HG03521 (cell line): ENCODE data around the gene VKORC1.

ENCODE experiments used
- ATAC-seq: cut with Tn5 transposase; IDR thresholded peaks from one replicate; pipeline ENCODE4 v1.9.1; 2021; ENCODE audit warnings: mild to moderate bottlenecking, moderate library complexity; ENCODE audit not compliant: unreplicated experiment

VKORC1 gene

DNA sequence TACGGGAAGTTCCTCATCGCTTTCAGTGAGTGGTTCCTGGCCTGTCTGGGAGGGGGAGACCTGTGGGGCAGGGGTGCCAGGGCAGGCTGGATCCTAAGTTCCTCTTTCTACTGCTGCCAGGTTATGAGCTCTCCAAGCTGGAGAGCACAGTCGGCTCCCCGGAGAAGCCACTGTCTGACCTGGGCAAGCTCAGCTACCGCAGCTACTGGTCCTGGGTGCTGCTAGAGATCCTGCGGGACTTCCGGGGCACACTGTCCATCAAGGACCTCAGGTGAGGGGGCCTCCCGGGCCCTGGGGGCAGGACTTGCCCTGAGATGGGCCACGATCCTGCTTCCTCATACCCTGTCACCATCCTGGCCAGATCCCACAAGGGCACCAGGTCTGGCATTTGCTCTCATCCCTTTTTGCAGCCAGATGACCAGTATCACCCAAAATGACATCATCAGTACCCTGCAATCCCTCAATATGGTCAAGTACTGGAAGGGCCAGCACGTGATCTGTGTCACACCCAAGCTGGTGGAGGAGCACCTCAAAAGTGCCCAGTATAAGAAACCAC lies 35.8 kb upstream of the VKORC1 start:
- no peak for ATAC-seq

DNA sequence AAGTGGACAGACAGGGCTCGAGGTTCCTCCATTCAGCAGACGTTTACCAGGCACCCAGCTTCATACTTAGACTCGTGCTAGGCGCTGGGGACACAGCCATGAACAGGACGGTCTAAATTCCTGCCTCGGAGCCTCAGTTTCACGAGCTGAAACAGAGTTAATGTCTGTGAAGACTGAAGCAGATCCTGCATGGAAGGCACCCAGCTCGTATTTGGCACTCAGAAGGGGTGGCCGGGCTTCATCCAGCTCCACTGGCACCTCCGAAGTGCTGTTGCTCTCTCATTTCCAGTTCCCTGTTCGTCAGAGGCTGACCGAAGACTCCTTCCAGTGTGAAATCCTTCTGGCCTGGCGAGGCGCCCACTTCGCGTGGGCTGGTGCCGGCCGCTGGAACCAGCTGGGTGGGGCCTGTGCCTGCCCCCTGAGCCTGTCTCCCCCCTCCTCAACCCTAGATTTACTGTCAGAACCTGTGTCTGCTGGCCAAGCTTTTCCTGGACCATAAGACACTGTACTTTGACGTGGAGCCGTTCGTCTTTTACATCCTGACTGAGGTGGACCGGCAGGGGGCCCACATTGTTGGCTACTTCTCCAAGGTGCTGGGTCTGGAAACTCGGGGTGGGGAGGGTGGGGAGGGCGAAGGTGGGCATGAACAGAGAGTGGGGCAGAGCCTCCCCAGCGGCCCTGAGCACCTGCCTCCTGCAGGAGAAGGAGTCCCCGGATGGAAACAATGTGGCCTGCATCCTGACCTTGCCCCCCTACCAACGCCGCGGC lies 35.2 kb upstream of the VKORC1 start:
- ATAC-seq = no peak

DNA sequence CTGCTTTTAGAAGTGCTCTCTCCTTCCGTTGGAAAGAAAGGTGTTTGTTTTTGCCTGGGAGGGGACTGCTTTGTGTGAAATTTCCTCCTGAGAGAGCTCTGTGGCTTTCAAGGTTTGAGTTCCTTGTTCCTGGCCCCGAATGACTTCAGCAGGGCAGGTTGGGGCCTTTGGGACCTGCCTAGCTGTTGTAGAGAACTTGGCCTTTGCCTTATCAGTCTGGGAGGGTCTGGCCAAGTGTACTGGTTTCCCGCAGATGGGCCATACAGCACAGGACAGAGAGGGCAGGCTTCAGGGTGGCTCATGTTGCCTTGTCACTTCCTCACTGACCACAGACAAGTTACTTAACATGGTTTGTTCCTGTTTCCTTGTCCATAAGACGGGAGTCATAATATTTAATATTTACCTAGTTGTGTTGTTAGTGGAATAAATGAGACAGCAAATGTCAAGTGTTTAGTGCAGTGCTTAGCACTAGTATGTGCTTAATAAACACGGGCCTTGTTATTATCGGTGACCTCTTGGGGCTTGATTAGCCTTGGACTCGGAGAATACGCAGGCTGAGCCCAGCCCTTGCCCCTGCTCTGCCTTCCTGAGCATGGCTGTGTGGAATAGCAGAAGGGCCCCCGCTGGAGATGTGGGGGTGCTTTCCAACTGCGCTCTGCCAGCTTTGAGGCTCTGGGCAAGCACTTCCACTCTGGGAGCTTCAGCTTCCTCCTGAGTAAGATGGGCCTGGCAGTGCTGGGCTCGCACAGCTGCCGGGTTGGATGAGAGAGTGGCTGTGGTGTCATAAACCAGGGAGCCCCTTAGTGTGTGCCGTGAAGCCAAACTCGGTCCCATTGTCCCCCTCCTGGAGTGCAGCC lies 34.3 kb upstream of the VKORC1 start:
- ATAC-seq = no peak

DNA sequence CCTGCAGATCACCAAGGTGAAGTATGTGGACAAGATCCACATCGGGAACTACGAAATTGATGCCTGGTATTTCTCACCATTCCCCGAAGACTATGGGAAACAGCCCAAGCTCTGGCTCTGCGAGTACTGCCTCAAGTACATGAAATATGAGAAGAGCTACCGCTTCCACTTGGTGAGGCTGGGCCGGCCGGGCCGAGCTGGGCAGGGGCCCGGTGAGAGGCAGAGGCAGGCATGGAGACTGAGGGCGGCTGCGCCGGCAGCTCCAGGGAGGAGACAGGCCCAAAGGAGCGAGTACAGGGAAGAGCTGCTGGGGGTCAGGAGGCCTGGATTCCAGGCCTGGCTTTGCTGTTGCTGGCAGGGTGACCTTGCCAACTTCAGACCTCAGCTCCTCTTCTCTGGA lies 32.6 kb upstream of the VKORC1 start:
- no peak for ATAC-seq

DNA sequence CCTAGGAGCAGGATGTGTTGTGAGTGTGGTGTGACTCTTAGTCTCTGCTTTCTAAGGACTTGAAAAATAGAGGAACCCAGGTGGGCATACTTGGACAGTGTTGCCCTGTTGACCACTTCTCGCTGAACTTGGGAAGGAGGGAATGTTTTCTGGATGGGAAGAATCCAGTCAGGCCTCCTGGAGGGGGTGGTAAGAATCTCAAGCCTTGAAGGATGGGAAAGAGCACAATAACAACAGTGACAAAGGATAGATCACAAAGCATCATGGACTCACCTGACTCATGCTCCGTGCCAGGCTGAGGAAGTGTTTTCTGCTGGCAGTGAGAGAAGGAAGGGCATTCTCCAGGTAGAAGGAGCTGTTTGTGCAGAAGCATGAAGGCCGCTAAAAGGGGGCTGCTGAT lies 31.2 kb upstream of the VKORC1 start:
- ATAC-seq = no peak

DNA sequence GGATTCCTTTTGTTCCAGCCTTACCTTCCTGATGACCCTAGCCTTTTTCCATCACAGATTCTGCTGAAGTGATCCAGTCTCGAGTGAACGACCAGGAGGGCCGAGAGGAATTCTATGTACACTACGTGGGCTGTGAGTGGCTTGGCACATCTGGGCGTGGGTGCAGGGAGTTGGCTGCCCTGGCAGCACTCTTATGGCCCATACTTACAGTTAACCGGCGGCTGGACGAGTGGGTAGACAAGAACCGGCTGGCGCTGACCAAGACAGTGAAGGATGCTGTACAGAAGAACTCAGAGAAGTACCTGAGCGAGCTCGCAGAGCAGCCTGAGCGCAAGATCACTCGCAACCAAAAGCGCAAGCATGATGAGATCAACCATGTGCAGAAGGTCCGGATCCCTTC lies 25.5 kb upstream of the VKORC1 start:
- no peak for ATAC-seq

DNA sequence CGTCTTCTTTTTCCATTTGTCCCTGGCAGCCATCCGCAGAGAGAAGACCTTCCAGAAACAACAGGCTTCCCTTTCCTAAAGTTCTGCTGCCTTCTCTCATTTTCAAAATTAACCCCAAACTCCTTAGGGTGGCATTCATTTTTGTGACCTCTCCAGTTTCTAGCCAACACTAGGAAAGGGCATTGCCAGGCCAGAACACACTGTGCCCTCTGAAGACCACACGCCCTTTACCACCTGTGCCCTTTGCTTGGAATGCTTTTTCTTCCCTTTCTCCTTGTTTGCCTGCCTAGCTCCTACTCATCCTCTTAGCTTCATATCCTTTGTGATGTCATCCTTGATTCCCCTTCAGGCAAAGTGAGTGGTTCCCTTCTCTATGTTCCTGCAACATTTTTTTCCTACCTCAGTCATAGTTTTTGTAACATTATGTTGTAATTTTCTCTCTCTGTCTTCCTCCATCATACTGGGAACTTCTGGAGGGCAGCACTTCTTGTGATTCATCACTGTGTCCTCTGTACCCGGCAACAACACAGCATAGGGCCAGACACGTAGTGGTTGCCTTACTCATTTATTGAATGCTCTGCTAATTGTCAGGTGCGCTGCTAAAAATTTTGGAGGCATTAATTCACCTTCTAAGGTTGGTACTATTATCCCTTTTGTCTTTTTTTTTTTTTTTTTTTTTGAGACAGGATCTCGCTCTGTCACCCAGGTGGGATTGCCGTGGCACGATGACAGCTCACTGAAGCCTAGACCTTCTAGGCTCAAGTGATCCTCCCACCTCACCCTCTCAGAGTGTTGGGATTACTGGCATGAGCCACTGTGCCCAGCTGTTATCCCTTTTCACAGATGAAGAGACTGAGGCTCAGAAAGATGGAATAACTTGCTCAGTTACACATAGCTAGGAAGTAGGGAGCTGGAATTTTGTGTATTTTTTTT lies 23.9 kb upstream of the VKORC1 start:
- ATAC-seq = no peak

DNA sequence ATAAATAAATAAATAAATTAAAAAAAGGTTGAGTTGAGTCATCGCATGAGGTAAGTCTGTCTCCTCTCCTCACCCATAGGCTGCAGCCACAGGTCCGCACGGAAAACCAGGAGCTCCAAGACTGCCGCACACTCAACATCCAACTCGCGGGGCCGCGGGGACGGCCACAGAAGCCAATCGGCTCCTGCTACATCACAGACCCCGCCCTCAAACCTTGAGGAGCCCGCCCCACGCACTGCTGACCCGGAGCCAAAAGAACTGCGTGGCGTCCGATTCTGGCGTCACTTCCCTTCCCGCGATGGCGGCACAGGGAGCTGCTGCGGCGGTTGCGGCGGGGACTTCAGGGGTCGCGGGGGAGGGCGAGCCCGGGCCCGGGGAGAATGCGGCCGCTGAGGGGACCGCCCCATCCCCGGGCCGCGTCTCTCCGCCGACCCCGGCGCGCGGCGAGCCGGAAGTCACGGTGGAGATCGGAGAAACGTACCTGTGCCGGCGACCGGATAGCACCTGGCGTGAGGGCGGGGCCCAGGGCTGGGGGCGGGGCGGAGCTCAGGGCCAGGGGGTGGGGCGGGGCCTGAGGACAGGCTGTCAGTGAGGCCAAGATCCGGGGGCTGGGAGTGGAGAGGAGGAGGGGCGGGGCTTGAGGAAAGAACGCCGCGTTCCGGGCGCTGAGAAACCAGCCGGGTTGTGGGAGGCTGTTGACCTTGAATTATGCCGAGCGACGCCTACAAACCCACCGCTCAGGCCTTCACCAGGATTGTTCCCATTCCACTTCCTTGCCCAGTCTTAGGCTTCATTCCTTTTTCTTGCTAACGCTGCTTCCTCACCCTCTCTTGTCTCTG lies 23.0 kb upstream of the VKORC1 start, which contains the start of gene KAT8:
TSS of gene KAT8 (plus strand) at position 281 of the 839 bp plus-strand sequence. CDS start at position 299, 18 bp downstream.
- ATAC-seq = peak; percentile 89

DNA sequence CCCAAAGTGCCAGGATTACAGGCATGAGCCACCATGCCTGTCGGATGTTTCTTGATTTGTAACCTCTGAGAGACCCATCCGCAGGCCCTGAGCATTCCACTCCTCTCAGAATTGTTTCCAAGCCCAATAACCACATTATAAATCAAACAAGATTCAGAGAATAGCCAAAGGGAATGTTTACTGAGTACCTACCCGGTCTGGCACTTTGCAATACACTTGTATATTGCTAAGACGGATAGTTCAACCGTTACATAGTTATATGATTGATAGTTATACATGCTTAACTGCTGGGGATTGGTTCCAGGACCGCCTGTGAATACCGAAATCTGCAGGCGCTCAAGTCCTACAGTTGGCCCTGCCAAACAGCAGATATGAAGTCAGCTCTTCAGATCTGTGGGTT lies 19.9 kb upstream of the VKORC1 start:
- ATAC-seq = no peak

DNA sequence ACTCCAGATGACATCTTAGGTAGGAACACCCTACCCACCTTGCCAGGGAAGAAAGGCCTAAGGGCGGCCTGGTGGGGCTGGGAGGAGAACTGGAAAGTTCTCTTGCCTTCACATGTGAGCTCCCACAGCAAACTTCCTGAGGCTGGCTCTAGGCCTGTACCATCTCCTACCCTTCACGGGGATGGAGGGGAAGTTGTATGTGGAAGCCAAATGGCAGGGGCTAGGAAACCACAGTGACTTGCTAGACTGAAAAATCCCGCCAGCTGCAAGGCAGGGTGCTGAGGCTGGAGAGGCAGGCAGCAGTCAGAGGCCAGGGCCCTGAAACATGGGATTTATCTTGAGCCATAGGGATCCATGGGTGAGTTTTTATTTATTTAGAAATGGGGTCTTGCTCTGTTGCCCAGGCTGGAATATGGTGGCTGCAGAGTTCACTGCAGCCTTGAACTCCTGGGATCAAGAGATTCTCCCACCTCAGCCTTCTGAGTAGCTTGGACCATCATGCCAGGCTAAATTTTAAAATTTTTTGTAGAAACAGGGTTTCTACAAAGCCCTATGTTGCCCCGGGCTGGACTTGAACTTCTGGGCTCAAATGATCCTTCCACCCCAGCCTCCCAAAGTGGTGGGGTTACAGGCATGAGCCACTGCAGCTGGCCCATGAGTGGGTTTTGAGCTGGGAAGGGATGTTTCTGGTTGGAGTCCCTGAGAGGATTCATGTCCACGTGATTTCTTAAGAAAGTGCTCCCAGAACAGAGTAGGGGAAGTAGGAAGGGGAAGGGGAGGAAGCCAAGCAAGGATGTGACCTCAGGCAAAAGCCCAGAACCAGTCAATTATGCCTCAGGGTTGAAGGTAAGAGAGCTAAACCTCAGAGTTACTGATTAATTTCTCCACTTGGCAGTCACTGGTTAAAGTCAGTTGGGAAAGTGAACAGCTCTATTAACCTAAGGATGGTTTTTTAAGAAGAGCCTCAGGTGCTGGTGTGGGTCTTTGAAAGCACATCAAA lies 18.8 kb upstream of the VKORC1 start:
- no peak for ATAC-seq

DNA sequence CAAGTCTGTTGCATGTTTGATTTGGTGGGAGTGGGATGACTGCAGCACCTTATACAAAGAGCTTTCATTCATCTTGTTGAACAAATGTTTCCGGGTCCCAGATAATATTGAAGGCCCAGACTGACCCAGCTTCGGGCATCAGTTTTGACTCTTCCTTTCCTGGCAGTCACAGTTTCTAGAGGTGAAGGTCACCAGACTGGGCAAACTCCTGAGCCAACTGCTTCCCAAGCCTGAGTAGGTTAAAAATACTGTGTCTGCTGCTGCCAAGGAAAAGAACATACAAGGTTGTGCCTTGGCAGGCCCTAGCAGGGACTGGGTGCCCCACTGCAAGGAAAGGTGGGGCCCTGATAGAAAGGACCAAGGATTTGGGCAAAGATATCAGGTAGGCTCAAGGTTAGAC lies 18.1 kb upstream of the VKORC1 start:
- no peak for ATAC-seq

DNA sequence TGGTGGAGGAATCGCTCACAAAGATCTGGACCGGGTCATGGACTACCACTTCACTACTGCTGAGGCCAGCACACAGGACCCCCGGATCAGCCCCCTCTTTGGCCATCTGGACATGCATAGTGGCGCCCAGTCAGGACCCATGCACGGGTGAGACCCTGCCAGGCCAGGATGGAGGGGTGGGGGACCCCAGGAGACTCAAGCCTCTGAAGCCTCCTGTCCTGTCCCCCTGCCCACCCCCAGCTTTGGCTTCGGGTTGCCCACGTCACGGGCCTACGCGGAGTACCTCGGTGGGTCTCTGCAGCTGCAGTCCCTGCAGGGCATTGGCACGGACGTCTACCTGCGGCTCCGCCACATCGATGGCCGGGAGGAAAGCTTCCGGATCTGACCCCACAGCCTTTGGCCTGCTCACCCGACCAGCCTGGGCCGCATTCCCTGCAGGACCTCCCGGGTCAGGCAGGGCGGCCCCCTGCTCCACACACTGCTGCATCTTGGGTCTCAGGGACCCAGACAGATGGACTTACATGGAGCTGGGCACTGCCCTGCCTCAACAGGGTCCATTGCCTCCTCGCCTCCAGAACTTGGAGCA lies 17.4 kb upstream of the VKORC1 start:
- ATAC-seq = no peak

DNA sequence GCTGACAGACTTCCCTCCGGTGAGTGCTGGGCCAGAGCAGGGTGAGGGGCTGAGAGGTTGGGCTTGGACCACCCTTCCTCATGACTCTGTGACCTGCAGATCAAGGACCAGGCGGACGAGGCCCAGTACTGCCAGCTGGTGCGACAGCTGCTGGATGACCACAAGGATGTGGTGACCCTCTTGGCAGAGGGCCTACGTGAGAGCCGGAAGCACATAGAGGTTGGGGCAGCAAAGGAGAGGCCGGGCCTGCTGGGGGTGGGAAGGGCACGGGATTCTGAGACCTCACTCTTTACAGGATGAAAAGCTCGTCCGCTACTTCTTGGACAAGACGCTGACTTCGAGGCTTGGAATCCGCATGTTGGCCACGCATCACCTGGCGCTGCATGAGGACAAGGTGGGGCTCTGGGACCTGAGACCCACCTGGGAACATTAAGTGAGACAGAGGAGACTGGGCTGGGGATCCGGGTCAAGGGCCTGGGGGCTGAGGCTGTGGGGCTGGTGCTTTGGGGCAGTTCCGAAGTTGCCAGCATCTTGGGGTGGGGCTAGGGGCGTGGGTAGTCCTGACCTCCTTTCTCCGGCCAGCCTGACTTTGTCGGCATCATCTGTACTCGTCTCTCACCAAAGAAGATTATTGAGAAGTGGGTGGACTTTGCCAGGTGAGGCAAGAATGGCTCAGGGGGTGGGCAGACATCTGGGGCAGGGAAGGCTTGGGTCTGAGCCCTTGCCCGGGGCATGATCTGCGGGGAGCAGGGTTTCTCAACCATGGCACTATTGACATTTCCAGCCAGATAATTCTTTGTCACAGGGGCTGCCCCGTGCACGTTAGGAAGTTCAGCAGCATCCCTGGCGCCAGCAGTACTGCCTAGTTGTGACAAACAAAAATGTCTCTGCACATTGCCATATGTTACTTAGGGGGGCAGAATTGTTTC lies 15.8 kb upstream of the VKORC1 start:
- ATAC-seq = no peak

DNA sequence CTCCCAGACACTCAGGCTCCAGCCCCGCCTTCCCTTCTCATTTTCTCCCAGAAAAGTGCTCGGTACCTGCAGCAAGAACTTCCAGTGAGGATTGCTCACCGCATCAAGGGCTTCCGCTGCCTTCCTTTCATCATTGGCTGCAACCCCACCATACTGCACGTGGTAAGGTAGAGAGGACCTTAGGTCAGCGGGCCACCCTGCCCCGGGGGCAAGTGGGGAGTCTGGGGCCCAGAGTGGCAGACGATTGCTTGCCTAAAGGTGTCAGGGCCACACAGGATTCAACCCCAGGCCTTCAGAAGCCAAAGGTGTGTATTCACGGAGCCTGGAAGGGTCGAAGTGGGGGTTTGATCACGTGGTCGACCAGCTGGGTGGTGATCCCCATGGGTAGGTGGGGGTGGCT lies 15.0 kb upstream of the VKORC1 start:
- ATAC-seq = no peak

DNA sequence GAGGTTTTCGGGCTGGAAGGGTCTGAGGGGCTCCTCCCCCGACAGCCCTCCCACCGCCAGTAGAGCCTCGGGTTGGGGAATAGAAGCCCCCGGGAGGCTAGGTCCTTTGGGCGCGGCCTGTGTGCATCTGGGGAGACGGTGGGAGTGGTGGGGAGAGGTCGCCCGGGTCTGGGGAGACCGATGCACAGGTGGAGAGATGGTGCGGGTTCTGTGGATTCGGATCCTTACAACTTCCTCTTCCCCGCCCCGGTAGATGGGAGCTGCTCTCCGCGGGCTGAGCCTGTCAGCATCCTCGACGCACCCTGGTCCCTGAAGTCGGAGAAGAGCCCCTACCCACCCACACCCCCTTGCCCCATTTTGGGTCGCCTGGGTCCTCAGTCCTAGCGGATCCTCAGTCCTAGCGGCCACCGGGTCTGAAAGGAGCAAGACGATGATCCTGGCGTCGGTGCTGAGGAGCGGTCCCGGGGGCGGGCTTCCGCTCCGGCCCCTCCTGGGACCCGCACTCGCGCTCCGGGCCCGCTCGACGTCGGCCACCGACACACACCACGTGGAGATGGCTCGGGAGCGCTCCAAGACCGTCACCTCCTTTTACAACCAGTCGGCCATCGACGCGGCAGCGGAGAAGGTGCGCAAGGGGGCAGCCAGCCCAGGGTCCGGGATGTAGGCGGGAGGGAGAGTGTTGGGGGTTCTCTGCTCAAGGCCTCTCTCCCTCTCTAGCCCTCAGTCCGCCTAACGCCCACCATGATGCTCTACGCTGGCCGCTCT lies 14.4 kb upstream of the VKORC1 start:
- no peak for ATAC-seq

DNA sequence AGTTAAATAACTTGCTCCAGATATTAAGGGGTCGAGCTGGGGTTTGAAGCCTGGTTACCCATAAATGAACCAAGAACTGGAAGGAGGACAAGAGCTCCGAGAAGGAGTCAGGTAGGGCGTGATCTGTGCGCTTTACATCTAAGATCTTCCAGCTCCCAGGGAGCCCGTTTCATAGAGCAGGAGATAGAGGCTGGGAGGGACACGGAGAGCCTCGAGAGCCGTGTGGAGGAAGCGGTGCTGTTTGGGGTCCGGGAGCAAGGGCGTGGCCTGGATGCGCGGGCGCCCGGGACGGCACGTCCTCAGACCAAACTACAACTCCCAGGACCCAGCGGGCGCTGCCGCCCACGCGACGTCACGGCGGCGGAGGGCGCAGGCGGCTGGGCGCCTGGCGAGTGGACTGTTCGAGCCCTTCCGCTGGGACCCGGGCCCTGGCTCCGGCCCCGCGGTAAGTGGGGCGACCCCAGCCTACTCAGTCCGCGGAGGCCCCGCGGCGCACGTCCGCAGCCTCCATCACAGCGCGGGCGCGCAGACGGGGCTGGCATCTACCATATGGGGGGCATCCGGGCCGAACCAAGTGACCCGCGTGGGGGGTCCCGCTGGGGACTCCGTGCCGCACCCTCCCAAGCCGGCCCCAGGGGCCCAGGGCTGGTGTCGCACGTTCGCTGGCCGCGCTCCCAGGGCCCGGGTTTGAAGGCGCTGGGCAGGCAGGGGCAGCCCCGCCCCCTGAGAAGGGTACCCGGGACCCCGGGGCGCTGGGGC lies 13.6 kb upstream of the VKORC1 start, which contains the start of gene BCKDK:
TSS of gene BCKDK (plus strand) at position 352 of the 759 bp plus-strand sequence. CDS start 838 bp downstream, outside the sequence.
- ATAC-seq = peak; percentile 81
